K562 (cell line): ENCODE data around the gene B4GALT1. TPM values are rescaled to one million over a fixed set of nuclear protein-coding genes. Genes with fewer than 3 reads are reported as not detected.

Source experiments
- ATAC-seq: fragments of 200-7000 bp; cut with Tn5 transposase; 3 replicates; pipeline ENCODE4 v1.9.1; 2020; ENCODE audit warnings: moderate library complexity
- BruUV-seq: library from RNA; stranded (reverse); fragments of 400-500 nt; replicated peaks from 2 replicates; lab custom pipeline; 2021; lab: Mats Ljungman, UMichigan
- CTCF ChIA-PET: fragments of 300-600 bp; formaldehyde crosslinking; extraction: SDS; loops from one replicate; lab custom pipeline; 2021; ENCODE audit warnings: low intra/inter-chr PET ratio; lab: Yijun Ruan, JAX
- POLR2A ChIA-PET: fragments of 300-600, 350-650 bp; sonication (Branson Sonifier 250); formaldehyde crosslinking; extraction: SDS; loops from one replicate; lab custom pipeline; 2021; ENCODE audit warnings: antibody characterized with exemption, inconsistent platforms; lab: Yijun Ruan, JAX
- DNase-seq, 4 experiments: peaks; one replicate each; pipeline versions ENCODE4 v3.0.0 to v3.0.0-alpha.2; 2011 to 2018; ENCODE audit warnings: low spot score in 3 of 4, mixed read lengths in 3 of 4; ENCODE audit errors: extremely low read depth in 1 of 4
- FAIRE-seq: peaks from 2 replicates; lab custom pipeline; 2011; peaks lifted over from hg19 to GRCh38; lab: Jason Lieb, UNC
- H2AFZ ChIP-seq: 2 replicates; pipeline ENCODE4 v1.6.0; 2011; ENCODE audit warnings: low read depth, low read length, control low read depth, inconsistent platforms
- H3K27ac ChIP-seq: fragments of 200-600 bp; 3 replicates; pipeline ENCODE4 v1.8.0; 2011; ENCODE audit warnings: low read depth, mild to moderate bottlenecking, control low read depth, inconsistent platforms, low read length, moderate library complexity, mixed read lengths; ENCODE audit errors: extremely low read depth
- H3K27me3 ChIP-seq, 2 experiments: fragments of 300-600 bp in 1 of 2; 2 replicates in 1 of 2; 3 replicates in 1 of 2; pipeline versions ENCODE4 v1.6.0 to v1.8.0; 2011; ENCODE audit warnings: inconsistent platforms in 2 of 2, low read length in 2 of 2, mild to moderate bottlenecking in 1 of 2, mixed read lengths in 1 of 2, moderate library complexity in 1 of 2; ENCODE audit not compliant: control insufficient read depth in 2 of 2, insufficient read depth in 2 of 2
- H3K36me3 ChIP-seq: fragments of 300-600 bp; 3 replicates; pipeline ENCODE4 v1.8.0; 2011; ENCODE audit warnings: mild to moderate bottlenecking, low read length, inconsistent platforms; ENCODE audit not compliant: control insufficient read depth, insufficient read depth
- H3K4me1 ChIP-seq, 2 experiments: fragments of 200-600 bp in 1 of 2; replicated peaks in 1 of 2; 2 replicates in 1 of 2; 3 replicates in 1 of 2; pipeline versions ENCODE4 v1.5.1 to v1.8.0; 2011; ENCODE audit warnings: inconsistent platforms in 2 of 2, low read length in 2 of 2, mild to moderate bottlenecking in 1 of 2, mixed read lengths in 1 of 2, moderate library complexity in 1 of 2; ENCODE audit not compliant: control insufficient read depth in 2 of 2, insufficient read depth in 2 of 2
- H3K4me2 ChIP-seq: 2 replicates; pipeline ENCODE4 v1.6.1; 2011; ENCODE audit warnings: low read length, control low read depth, inconsistent platforms, mixed read lengths; ENCODE audit not compliant: insufficient read depth
- H3K4me3 ChIP-seq: fragments of 200-600 bp; sonication (generic), shearing (Covaris generic); 2 replicates; pipeline ENCODE4 v1.5.1; 2016; ENCODE audit warnings: control low read depth, inconsistent platforms
- H3K79me2 ChIP-seq: fragments of 200-600 bp; 3 replicates; pipeline ENCODE4 v1.8.0; 2011; ENCODE audit warnings: low read length, inconsistent platforms; ENCODE audit not compliant: control insufficient read depth, insufficient read depth
- H3K9ac ChIP-seq, 2 experiments: 2 replicates each; pipeline versions ENCODE4 v1.6.0 to v1.6.1; 2011; ENCODE audit warnings: low read depth in 2 of 2, low read length in 2 of 2, control low read depth in 1 of 2, inconsistent platforms in 1 of 2, mild to moderate bottlenecking in 1 of 2, mixed read lengths in 1 of 2; ENCODE audit not compliant: insufficient read depth in 1 of 2
- H3K9me1 ChIP-seq: one replicate; pipeline ENCODE4 v1.6.0; 2011; ENCODE audit warnings: inconsistent platforms, mild to moderate bottlenecking, low read length, moderate library complexity; ENCODE audit not compliant: control insufficient read depth, insufficient read depth
- H3K9me3 ChIP-seq: replicated peaks from 2 replicates; pipeline ENCODE4 v1.5.1; 2011; ENCODE audit warnings: low read depth, low read length, inconsistent platforms; ENCODE audit not compliant: control insufficient read depth, insufficient read depth
- H4K20me1 ChIP-seq: replicated peaks from 2 replicates; pipeline ENCODE4 v1.6.1; 2011; ENCODE audit warnings: low read length, inconsistent platforms, mixed read lengths; ENCODE audit not compliant: control insufficient read depth, insufficient read depth
- BHLHE40 ChIP-seq: IDR thresholded peaks from 2 replicates; pipeline ENCODE4 v1.6.1; 2011; ENCODE audit warnings: low read length, improper control_type of control experiment
- BRD9 ChIP-seq: fragments of 450-650 bp; IDR thresholded peaks from 2 replicates; pipeline ENCODE4 v1.6.1; 2018; ENCODE audit warnings: low read depth; ENCODE audit not compliant: partially characterized antibody
- ETV1 ChIP-seq: fragments of 450-650 bp; conservative IDR thresholded peaks from 2 replicates; pipeline ENCODE4 v1.6.1; 2016; ENCODE audit warnings: missing genetic modification characterization, control low read depth, low read depth, missing compliant biosample characterization
- HMG20A ChIP-seq: fragments of 450-650 bp; formaldehyde crosslinking; conservative IDR thresholded peaks from 2 replicates; pipeline ENCODE4 v1.4.0; 2020; ENCODE audit warnings: mild to moderate bottlenecking, mixed read lengths
- HNRNPL ChIP-seq: fragments of 200-400 bp; formaldehyde crosslinking; IDR thresholded peaks from 2 replicates; pipeline ENCODE4 v1.6.1; 2017; ENCODE audit warnings: low read depth, mild to moderate bottlenecking, low read length
- ILF3 ChIP-seq: fragments of 450-650 bp; IDR thresholded peaks from 2 replicates; pipeline ENCODE4 v1.6.1; 2018; ENCODE audit warnings: antibody characterized with exemption, mild to moderate bottlenecking, moderate library complexity, borderline replicate concordance
- NEUROD1 ChIP-seq: fragments of 150-350 bp; IDR thresholded peaks from 2 replicates; pipeline ENCODE4 v1.6.1; 2014; ENCODE audit warnings: borderline replicate concordance, low read length, low read depth; ENCODE audit not compliant: partially characterized antibody
- POLR3G ChIP-seq: IDR thresholded peaks from 2 replicates; pipeline ENCODE4 v1.6.1; 2011; ENCODE audit not compliant: insufficient read length, insufficient replicate concordance; ENCODE audit errors: extremely low read depth
- TRIM24 ChIP-seq, 2 experiments: fragments of 450-650 bp; IDR thresholded peaks; 2 replicates each; pipeline ENCODE4 v1.6.1; 2016
- ZNF124 ChIP-seq: sonication (generic); formaldehyde crosslinking; IDR thresholded peaks from 2 replicates; pipeline ENCODE4 v1.8.1; 2022; ENCODE audit warnings: missing genetic modification reagents
- ZNF436 ChIP-seq: fragments of 250-450, 450-650 bp; sonication (Bioruptor Pico); formaldehyde crosslinking; IDR thresholded peaks from 2 replicates; pipeline ENCODE4 v1.7.0; 2020; ENCODE audit warnings: mild to moderate bottlenecking
- ZNF695 ChIP-seq: fragments of 450-650 bp; formaldehyde crosslinking; IDR thresholded peaks from 2 replicates; pipeline ENCODE4 v1.4.0; 2020; ENCODE audit warnings: mild to moderate bottlenecking, moderate library complexity
- ZNF830 ChIP-seq: fragments of 250-450 bp; sonication (Bioruptor Pico); IDR thresholded peaks from 2 replicates; pipeline ENCODE4 v1.5.0; 2021; ENCODE audit warnings: mild to moderate bottlenecking
- WGBS: fragments of 100-300 bp; shearing (Covaris generic); methylation state at CpG from one replicate; pipeline ENCODE4 v1.1.6; 2016; ENCODE audit warnings: low coverage, mixed read lengths; ENCODE audit not compliant: insufficient coverage; ENCODE audit errors: missing lambda C conversion rate; 5-methylcytosine and 5-hydroxymethylcytosine counted together
- in situ Hi-C: fragments of 300-500 bp; cut with MboI; formaldehyde crosslinking; loops from 4 replicates; pipeline ENCODE4 v1.15.0; 2018; ENCODE audit warnings: inconsistent platforms, mixed read lengths
- intact Hi-C: fragments of 100-400 bp; cut with micrococcal nuclease; formaldehyde crosslinking; loops from 2 replicates; pipeline ENCODE4 v1.14.2; 2022
- polyA plus RNA-seq, 8 experiments: library from polyadenylated mRNA; depleted of rRNA in 4 of 8; stranded (reverse) in 5 of 8; unstranded in 3 of 8; fragments of >200 nt; fragmentation: Nextera tagmentation in 2 of 8; fragmentation: Illumina TruSeq in 1 of 8; extraction: Ambion mirVana in 2 of 8; extraction: Trizol in 1 of 8; gene quantifications; 2 replicates each; pipeline versions ENCODE4 v1.2.1 to v1.2.3, GENCODE V29; 2011 to 2014; ENCODE audit warnings: inconsistent platforms in 1 of 8, missing spikeins in 1 of 8
- total RNA-seq, 7 experiments: library from RNA; depleted of rRNA in 6 of 7; stranded (reverse); fragments of >200 nt in 6 of 7; fragmentation: Illumina TruSeq in 2 of 7; extraction: Trizol in 2 of 7; gene quantifications; 2 replicates each; pipeline versions ENCODE4 v1.2.1 to v1.2.3, GENCODE V29; 2011 to 2021; ENCODE audit warnings: low replicate concordance in 1 of 7
- TF ChIP-seq, protein P1 (sequence below): fragments of 250-450 bp; sonication (Bioruptor Pico); IDR thresholded peaks from 2 replicates; pipeline ENCODE4 v1.8.0; 2022; ENCODE audit warnings: inconsistent platforms
- TF ChIP-seq, protein P2 (sequence below): fragments of 450-650 bp; formaldehyde crosslinking; IDR thresholded peaks from 2 replicates; pipeline ENCODE4 v1.4.0; 2020; ENCODE audit warnings: mild to moderate bottlenecking, moderate library complexity
- TF ChIP-seq, protein P3 (sequence below): sonication (generic); formaldehyde crosslinking; IDR thresholded peaks from 2 replicates; pipeline ENCODE4 v1.8.0; 2022; ENCODE audit warnings: mild to moderate bottlenecking, missing genetic modification reagents

The B4GALT1 gene
- total and polyA plus RNA-seq, 9 of the 15 experiments (the other 6 are each of a cell fraction or from before 2014, with no cell fraction given), result 4.1 to 26.8 (median 7.1) TPM

DNA sequence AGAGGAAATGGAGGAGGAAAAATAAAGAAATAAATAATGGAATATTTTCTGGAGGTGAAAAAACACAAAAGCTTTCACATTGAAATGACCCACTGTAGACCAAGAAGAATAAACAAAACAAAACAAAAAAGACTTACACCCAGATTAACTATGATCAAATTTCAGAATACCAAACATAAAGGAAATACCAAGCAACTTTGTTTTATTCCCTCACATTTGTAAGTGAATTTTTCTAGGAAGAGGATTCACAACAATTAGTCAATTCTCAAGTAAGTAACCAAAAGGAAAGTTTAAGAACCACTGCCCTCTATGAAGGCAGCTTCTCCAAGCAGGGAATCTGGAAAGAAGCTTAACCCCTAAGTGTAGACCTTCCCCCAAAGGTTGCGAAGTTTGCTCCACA lies 29.6 kb upstream of the B4GALT1 start:
- Histone ChIP-seq H3K36me3 (no peaks in the 10 kb centered on the region), H3K27ac (no peak overlapping the region), H3K27me3 (no peaks in the 10 kb centered on the region), H3K9me3 (no peaks in the 10 kb centered on the region), H2AFZ (peak overlapping the region; percentile 70), H3K4me1 (no peaks in the 10 kb centered on the region; a peak in 1 of 5 replicates), H3K4me3 (no peak overlapping the region), H4K20me1 (no peaks in the 10 kb centered on the region), H3K9me1 (no peaks in the 10 kb centered on the region), H3K9ac (no peak overlapping the region), H3K4me2 (no peak overlapping the region), H3K79me2 (no peaks in the 10 kb centered on the region)
- ChIA-PET POLR2A (interaction anchor here (0.7 to 0.8 kb wide), 2 partner anchors 17 to 293 kb away, joined by 3 to 4 read pairs; no protein-coding TSS in a partner anchor), CTCF (no interaction called here)
- in situ Hi-C loops, result no loop called here
- no peak for FAIRE-seq
- intact Hi-C loops, result no loop called here
- BruUV-seq, result no TSS peak
- no peak for ATAC-seq
- no peak for DNase-seq
- 100% methylated on average over 1 of the region's 1 CpG for whole genome bisulfite sequencing
- no peak for TF ChIP-seq ZNF830 (CRISPR knock-in tag)
- no peak for TF ChIP-seq HMG20A (CRISPR knock-in tag)
- no peak for TF ChIP-seq ZNF124 (CRISPR knock-in tag)
- no peak for TF ChIP-seq ETV1 (tag)
- TF ChIP-seq BHLHE40, result no peak
- TF ChIP-seq, protein P1, sequence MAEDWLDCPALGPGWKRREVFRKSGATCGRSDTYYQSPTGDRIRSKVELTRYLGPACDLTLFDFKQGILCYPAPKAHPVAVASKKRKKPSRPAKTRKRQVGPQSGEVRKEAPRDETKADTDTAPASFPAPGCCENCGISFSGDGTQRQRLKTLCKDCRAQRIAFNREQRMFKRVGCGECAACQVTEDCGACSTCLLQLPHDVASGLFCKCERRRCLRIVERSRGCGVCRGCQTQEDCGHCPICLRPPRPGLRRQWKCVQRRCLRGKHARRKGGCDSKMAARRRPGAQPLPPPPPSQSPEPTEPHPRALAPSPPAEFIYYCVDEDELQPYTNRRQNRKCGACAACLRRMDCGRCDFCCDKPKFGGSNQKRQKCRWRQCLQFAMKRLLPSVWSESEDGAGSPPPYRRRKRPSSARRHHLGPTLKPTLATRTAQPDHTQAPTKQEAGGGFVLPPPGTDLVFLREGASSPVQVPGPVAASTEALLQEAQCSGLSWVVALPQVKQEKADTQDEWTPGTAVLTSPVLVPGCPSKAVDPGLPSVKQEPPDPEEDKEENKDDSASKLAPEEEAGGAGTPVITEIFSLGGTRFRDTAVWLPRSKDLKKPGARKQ, result no peak
- no peak for TF ChIP-seq ZNF436
- no peak for TF ChIP-seq ZNF695 (CRISPR knock-in tag)
- TF ChIP-seq, protein P2, sequence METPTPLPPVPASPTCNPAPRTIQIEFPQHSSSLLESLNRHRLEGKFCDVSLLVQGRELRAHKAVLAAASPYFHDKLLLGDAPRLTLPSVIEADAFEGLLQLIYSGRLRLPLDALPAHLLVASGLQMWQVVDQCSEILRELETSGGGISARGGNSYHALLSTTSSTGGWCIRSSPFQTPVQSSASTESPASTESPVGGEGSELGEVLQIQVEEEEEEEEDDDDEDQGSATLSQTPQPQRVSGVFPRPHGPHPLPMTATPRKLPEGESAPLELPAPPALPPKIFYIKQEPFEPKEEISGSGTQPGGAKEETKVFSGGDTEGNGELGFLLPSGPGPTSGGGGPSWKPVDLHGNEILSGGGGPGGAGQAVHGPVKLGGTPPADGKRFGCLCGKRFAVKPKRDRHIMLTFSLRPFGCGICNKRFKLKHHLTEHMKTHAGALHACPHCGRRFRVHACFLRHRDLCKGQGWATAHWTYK (CRISPR knock-in tag), result no peak
- TF ChIP-seq TRIM24 (IDR thresholded peaks at IDR 0.05), result no peak
- TF ChIP-seq, protein P3, sequence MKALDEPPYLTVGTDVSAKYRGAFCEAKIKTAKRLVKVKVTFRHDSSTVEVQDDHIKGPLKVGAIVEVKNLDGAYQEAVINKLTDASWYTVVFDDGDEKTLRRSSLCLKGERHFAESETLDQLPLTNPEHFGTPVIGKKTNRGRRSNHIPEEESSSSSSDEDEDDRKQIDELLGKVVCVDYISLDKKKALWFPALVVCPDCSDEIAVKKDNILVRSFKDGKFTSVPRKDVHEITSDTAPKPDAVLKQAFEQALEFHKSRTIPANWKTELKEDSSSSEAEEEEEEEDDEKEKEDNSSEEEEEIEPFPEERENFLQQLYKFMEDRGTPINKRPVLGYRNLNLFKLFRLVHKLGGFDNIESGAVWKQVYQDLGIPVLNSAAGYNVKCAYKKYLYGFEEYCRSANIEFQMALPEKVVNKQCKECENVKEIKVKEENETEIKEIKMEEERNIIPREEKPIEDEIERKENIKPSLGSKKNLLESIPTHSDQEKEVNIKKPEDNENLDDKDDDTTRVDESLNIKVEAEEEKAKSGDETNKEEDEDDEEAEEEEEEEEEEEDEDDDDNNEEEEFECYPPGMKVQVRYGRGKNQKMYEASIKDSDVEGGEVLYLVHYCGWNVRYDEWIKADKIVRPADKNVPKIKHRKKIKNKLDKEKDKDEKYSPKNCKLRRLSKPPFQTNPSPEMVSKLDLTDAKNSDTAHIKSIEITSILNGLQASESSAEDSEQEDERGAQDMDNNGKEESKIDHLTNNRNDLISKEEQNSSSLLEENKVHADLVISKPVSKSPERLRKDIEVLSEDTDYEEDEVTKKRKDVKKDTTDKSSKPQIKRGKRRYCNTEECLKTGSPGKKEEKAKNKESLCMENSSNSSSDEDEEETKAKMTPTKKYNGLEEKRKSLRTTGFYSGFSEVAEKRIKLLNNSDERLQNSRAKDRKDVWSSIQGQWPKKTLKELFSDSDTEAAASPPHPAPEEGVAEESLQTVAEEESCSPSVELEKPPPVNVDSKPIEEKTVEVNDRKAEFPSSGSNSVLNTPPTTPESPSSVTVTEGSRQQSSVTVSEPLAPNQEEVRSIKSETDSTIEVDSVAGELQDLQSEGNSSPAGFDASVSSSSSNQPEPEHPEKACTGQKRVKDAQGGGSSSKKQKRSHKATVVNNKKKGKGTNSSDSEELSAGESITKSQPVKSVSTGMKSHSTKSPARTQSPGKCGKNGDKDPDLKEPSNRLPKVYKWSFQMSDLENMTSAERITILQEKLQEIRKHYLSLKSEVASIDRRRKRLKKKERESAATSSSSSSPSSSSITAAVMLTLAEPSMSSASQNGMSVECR (CRISPR knock-in tag), result no peak
- TF ChIP-seq NEUROD1, result no peak
- TF ChIP-seq POLR3G, result no peak
- TF ChIP-seq BRD9, result no peak
- TF ChIP-seq ILF3, result no peak
- no peak for TF ChIP-seq HNRNPL
